GM19438 (cell line): ENCODE results near the gene OSBPL6.
A peak's percentile ranks its signal among the peaks of the same experiment; 100 is the strongest.
"Not testable (repeated sequence)": the region's sequence is repeated elsewhere in the genome, so short reads cannot be mapped to it uniquely, and the experiment has no call there.

ENCODE experiments used
- ATAC-seq: cut with Tn5 transposase; IDR thresholded peaks from one replicate; pipeline ENCODE4 v1.9.1; 2021; ENCODE audit warnings: low read depth; ENCODE audit not compliant: unreplicated experiment

The OSBPL6 gene

DNA sequence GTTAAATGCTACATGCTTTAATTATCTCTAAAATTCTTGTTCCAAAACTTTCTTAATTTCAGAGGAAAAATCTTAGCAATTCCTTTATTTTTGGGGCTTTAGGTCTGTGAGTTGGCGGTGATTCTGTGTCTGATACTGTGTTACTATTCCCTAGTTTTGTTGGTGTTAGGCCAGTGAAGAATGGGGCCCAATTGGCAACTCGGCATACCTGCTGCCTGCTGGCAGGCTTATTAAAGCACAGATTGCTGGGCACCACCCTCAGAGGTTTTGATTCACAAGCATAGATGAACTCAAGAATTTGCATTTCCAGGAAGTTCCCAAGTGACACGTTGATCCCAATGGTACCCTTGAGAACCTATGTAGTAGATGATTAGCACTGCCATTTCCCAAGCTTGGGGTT is 101.6 kb downstream of the OSBPL6 start:
- ATAC-seq: no peak

DNA sequence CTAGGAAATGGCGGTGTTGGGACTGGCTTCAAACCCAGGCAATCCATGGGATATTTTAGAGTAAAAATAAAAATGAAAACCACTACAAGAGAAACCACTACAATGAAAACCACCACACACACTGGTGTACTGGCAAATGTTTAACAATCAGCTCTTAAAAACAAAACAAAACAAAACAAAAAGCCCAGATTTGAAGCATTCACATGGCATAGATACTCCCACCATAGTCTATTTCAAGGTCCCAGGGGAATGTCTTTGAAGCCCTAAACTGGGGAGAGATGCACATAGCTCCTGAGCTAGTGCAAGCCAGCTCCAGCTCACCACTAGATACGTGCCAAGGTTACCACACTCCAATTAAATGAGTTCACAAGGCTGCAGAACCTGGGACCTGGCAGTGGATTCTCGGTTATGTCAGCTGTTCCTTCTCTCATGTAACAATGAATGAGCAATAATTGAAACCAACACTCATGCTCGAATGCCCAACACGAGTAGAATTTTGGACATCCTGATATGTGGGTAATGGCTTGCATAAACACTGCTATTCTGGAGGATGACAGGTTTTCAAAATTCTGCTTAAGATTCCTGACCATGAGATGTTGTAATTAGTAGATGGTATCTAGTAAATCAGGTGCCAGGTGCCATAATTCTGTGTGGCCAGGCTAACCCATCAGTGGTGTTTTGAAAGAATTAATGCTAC is 102.2 kb downstream of the OSBPL6 start:
- ATAC-seq: no peak

DNA sequence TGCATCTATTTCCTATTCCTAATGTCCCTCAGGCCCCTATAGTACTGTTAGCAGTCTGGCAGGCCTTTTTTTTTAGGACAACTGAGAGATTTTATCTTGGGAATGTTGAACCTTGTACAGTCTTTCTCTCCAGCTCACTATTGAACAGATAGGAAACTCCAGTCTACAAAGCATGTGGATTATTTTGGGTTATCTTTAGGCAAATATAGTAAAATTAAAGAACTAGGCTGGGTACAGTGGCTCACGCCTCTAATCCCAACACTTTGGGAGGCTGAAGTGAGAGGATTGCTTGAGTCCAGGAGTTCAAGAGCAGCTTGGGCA is 102.7 kb downstream of the OSBPL6 start:
- no peak for ATAC-seq

DNA sequence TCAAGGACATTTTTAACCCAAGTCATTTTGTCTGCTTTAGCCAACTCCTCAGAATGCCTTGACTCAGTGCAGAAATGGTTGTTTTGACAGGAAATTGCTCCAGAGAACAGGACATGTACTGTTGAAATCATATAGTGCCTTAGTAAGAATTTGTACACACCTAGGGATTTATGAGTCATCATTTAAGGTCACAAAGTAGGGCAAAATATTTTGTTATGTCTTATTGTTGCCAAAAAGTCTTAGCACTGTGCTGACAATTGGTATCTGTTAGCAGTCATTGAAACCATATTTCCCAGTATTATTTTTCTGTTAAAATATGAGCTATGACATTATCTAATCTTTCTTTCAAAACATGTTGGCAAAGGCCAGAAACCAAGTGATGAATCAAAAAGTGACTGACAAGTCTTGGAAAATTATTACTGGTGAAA is 104.5 kb downstream of the OSBPL6 start:
- ATAC-seq: no peak

DNA sequence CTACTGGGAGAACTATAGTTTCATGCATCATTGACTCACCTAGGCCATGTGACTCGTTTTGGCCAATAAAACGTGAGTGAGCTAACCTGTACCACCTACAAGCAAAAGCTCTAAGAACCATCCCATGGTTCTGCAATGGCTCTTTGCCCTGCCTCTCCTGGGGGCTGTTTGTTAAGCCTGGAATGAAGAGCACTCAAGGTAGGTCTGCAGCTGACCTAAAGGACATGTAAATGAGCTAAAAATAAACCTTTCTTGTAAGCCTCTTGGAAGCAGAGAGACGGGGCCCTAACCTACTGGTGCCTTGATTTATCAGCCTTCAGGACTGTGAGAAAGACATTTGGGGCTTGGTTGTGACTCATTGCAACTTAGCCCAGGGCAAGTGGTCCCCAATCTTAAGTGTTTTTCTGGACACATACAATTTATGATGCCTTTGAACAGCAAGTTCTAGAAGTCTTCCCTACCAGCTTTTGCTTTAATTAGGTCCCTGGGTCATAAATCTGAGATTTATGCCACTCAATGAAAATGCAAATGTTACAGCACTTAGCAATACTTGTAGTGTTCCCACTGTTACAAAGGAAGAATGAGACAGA is 107.4 kb downstream of the OSBPL6 start:
- ATAC-seq: no peak

DNA sequence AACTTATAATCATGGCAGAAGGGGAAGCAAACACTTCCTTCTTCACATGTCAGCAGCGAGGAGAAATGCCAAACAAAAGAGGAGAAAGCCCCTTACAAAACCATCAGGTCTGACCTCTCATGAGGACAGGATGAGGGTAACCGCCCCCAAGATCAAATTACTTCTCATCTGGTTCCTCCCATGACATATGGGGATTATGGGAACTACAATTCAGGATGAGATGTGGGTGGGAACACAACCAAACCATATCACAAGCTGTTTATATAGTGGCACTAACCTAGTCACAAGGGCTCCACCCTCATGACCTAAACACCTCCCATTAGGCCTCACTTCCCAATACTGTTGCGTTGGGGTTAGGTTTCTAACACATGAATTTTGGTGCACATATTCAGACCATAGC is 110.0 kb downstream of the OSBPL6 start:
- ATAC-seq: no peak

DNA sequence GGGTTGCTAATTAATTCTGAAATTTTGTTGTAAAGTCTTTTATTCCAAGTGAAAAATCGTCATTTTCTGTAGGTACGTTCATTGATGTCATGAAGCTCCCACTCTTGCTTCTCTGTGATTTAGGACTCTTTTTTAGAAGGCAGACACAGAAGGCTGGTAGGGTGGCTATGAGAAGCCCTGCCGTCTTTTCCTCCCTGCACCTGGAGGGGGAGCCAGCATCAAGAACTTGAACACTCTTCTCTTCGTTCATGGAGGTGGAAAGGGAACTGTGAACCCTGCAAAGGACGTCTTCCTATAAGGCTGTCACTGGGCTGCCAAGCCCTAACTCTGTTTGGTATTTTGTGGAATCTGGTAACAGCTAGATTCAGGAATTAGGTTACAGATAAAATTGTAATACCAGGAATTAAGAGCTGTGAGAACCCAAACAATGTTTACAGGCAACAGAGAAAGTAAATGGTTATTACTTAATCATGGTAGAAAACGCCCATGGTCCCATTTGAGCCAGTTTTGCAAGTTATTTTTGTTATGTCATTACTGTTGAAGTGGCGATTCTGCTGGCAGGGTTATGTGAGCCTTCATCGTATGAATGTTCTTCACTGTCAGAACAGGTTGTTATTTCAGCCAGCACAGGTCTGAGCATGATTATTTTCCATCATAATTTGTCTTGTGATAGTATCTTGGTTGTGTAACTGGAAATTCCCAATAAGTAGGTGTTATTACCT is 112.2 kb downstream of the OSBPL6 start:
- peak; percentile 98 for ATAC-seq

DNA sequence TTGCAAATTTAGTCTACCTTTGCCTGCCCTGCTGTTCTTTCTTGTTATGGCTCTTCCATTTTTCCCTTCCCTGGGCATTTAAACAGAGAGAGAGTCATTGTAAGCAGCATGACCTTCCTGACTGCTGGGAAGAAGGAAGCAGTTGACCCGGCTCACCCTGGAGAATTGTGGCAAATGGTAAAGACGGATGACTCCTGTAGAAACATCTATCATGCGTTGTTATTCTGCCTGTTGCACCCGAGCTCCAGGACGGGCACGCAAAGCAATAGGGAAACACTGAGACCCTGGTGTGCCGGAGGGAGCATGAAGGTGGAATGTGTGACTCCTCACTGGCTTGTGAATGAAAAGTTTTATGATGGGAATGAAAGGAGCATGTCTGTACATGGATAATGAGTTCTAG is 113.3 kb downstream of the OSBPL6 start:
- ATAC-seq: no peak

DNA sequence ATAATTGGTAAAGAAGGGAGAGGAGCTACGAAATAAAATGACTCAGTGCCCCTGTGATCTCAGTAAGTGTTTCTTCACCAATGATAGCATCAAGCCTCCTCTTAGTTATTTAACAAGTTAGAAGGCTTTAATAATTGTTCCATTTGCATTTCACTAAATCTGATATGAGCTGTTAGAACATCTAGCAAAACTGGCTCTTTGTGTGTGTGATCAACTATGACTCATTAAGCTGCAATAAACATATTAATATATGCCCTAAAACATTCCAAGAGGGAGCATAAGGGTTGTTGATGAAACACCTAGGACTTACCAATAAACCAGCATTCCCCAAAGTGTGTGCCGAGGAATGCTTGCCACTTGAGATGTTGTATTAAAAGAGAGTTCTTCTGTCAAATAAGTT is 115.2 kb downstream of the OSBPL6 start:
- ATAC-seq: no peak

DNA sequence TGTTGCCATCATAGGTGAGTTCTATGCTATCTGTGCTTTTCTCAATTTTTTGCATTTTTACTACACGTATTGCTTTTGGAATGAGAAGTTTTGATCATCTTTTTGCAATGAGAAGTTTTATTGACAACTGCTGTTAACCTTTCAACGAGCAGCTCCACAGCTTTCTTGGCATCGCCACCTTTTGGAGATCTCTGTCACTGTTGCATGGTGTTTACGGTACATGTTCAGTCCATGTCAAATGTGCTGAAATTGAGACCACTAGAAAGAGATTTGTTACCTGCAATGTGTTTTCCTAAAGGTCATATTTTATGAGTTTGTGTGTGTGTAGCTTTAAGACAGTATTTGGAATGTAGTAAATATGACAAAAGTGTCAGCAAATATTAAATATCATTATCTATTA is 120.8 kb downstream of the OSBPL6 start:
- ATAC-seq: no peak

DNA sequence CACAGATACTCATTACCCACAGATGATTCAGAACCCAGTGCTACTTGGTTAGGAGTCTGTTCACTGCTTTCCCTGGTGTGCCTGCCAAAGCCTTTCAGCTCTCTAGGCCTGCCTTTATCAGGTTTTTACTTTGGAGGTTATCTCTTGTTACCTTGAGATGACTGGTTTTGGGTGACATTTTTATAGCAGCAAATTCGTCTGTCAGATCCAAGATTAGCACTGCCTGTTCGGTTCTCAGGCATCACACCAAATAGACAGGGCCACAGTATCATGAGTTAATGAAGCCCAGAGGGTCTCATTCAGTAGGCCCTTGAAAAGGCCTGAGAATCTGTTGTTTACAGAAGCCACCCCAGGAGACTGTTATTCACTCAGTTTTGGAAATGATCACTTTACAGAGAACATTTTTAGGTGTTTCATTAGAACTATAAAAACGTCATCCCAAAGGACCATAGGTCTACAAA is 121.2 kb downstream of the OSBPL6 start:
- ATAC-seq: no peak

DNA sequence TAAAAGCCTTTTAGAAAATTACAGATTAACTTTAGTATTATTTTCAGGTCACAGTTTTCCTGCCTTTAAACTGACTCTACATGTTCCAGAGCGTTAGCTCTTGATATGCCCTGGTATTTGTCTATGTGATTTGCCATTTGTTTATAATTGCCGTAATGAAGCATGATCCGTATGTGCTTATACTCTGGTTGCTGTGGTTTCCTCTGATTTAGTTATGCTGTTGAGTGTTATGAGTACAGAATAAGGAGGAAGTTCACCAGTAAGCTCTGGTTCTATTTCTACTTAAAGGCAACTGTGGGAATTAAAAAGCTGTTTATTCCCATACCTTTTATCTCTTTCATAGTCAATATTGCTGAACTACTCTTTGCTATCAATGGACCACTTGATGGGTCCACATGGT is 123.5 kb downstream of the OSBPL6 start:
- ATAC-seq: no peak

DNA sequence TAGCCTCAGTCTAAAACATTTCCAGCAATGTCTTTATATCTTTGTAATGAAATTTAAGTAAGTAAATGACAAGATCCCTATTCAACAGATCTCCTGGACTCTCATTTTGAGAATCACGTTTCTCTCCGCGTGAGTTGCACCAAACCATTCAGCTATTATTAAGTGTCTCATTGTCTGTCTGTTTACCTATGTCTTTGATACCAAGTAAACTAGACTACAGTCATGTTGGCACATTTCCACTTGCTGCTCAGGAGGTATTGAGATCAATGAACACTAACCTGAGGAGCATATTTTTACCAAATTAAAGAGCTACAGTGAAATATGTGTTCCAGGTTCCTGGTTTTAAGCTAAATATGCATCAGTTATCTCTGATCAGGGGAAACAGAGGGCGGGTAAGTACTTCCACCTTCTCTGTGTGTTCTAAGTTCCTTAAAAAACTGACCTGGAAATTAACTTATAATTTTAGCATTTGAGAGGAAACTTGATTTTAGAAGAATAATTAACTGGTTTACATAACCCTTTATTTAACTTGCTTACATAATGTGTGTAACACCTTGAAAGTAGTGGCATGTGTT is 125.8 kb downstream of the OSBPL6 start:
- no peak for ATAC-seq

DNA sequence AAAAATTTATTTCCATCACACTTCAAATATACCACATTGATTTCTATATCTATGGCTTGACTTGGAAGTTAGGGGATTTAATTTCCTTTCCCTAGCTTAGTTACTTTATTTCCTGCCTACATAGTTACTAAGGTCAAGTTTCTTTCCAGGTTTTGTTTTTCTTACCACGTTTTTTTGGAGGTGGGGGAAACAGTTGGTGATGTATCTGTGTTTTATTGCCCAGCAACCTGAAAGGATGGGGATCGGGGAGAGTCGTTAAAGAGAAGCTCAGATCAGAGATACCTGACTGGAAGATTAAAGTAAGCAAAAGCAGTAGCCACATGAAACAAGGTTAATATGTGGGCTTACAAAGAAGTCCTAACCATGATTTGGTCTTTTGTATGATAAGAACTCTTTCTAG is 127.8 kb downstream of the OSBPL6 start:
- no peak for ATAC-seq

DNA sequence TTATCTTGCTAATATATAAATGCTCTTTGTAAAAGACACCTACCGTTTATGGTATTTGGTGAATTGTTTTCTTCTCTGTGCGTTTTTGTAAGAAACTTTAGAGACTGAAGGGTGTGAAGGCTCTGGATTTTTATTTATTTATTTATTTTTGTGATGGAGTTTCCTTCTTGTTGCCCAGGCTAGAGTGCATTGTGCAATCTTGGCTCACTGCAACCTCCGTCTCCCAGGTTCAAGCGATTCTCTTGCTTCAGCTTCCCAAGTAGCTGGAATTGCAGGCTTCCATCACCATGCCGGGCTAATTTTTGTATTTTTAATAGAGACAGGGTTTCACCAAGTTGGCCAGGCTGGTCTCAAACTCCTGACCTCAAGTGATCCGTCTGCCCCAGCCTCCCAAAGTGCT is 129.0 kb downstream of the OSBPL6 start:
- ATAC-seq: not testable (repeated sequence)

DNA sequence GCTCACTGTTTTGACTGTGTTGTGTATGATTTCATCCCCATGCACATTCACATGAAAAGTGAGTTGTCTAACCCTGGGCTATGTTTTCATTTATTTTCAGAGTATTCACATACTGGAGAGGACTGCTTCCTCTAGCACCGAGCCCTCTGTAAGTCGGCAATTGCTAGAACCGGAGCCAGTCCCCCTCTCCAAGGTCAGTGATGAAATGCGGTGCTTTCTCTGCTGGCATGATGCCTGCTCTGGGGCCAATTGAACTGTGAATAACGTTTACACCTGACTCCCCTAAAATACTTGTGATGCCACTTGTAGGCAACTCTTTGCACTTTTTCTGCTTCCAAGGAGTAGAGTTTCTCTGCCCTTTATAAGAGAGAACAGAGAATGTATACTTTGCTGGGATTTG is 129.8 kb downstream of the OSBPL6 start:
- no peak for ATAC-seq

DNA sequence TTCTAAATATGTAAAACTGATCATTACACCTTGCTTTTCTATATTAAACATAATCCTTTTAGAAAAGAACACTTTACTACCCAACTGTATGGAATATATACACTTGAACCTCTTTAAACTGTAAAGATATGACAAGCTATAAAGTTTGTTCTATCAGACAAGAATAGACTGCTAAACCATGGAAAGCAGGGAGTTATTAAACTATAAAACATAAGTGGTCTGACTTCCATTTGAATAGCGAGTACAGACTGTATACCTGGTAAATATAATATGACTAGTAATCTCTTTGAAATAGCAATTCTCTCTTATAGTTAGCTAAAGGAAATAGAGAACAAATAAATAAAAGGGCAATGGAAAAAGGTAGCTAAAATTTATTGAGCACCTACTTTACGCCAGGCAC is 131.0 kb downstream of the OSBPL6 start:
- ATAC-seq: no peak

DNA sequence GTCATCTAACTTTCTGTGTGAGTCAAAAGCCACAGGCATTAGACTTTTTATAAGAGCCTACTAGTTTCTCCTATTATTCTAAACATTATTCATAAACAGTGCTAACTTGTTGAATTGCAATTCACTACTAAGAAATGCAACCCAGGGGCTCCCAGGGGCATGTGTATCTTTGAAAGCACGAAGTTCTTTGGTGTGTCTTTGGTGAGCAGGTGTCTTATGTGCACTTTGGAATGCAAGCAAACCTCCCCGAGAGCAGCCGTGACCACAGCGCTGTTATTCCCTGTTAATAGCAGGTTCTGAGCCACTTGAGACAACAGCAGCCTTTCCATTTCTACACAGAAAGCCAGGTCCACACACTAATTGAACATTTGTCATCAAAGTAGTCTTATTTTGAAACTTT is 133.2 kb downstream of the OSBPL6 start:
- no peak for ATAC-seq

DNA sequence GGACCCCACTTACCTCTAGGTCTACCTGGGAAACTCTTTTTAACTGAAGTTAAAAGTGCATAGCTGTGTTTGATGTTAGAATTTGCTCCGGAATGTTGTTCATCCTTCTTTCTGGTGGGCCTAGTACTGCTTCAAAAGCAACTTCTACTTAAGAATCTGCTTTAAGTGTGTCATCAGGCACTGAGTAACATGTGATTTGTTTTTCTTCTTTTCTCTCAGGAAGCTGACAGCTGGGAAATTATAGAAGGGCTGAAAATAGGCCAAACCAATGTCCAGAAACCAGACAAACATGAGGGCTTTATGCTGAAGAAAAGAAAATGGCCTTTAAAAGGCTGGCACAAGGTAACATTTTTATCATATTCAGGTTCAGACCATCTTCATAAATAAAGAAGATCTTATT is 133.7 kb downstream of the OSBPL6 start:
- ATAC-seq: no peak

DNA sequence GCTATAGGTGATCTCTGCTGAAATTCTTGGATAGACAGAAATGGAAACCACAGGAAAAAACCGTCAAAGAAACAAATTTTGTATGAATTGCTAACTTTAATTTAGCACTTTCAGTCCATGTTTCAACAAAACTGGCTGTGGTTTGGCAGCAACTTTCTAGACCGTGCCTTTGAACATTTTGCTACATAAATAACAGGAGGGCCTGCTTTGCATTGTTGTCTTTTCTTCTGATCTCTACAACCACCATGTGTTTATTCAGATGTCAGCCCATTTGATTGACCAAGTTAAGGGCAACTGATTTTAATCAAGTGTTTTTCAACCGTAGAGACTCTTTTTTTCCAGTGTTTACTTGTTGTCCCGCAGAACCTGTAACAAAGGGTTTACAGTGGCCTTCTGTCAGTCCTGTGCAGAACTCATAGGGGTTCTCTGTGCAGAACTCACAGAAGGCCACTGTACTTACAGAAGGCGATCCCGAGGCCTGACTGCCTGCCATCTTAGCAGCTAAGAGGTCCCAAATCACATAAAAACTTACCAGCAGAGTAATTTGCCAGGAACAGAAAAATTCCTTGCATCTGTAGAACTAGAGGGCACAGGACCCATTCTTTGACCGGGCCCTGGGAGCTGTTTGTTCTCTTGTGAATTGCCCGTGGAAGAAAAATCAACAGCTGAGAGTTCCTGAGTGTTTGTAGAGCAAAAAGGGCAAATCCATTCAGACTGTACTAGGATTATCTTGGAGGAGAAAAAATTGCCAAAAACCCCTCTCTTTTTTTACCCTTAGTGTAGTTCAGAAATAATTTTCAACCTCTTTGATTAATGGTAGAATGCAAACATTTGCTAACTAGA is 136.1 kb downstream of the OSBPL6 start:
- ATAC-seq: no peak
